ENCODE data around the gene FAM13A. TPM values are rescaled to one million over a fixed set of nuclear protein-coding genes. Genes with fewer than 3 reads are reported as not detected.
A peak's percentile ranks its signal among the peaks of the same experiment; 100 is the strongest.

Gene FAM13A
- total and polyA plus RNA-seq, 10 donors: 2.7 to 24.9 (median 18.3) TPM

- H3K36me3 ChIP-seq: peaks cover 0 to 28% (median 0%) of the 10 kb centered on the region in 6 donors
Measured at GRCh38 chr4:88737307-88737941, 319.6 kb downstream of the FAM13A start.

GRCh38 chr4:88736264-88736663 is 320.7 kb downstream of the FAM13A start:
- 76 to 89% (median 87%) methylated on average over 3 of the region's 3 CpGs for WGBS, 5 donors
- intact Hi-C loops (cut with DNase I; ENCODE audit: low total_unique reads): no loop called here
- Histone ChIP-seq H3K4me3 (no peak overlapping the region), H3K36me3 (peaks cover 0 to 37% (median 0%) of the 10 kb centered on the region in 6 donors), H3K9me3 (no peaks in the 10 kb centered on the region), H3K27me3 (replicated peaks in 1 of 7) (no peaks in the 10 kb centered on the region), H3K27ac (no peak overlapping the region), H3K4me1 (peaks cover 0 to 16% (median 6%) of the 10 kb centered on the region in 6 donors)
- TF ChIP-seq POLR2A (IDR thresholded peaks at IDR 0.05) (no peak), POLR2AphosphoS5 (IDR thresholded peaks at IDR 0.05) (no peak)
- TF ChIP-seq, protein P1, sequence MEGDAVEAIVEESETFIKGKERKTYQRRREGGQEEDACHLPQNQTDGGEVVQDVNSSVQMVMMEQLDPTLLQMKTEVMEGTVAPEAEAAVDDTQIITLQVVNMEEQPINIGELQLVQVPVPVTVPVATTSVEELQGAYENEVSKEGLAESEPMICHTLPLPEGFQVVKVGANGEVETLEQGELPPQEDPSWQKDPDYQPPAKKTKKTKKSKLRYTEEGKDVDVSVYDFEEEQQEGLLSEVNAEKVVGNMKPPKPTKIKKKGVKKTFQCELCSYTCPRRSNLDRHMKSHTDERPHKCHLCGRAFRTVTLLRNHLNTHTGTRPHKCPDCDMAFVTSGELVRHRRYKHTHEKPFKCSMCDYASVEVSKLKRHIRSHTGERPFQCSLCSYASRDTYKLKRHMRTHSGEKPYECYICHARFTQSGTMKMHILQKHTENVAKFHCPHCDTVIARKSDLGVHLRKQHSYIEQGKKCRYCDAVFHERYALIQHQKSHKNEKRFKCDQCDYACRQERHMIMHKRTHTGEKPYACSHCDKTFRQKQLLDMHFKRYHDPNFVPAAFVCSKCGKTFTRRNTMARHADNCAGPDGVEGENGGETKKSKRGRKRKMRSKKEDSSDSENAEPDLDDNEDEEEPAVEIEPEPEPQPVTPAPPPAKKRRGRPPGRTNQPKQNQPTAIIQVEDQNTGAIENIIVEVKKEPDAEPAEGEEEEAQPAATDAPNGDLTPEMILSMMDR (IDR thresholded peaks at IDR 0.05 in 8 of 11, conservative IDR thresholded peaks at IDR 0.05 in 3 of 11): no peak
- DNase-seq: no peak

More at GRCh38 chr4:88737307-88737941, 319.6 kb downstream of the FAM13A start:
- intact Hi-C loops (cut with DNase I; ENCODE audit: low total_unique reads): no loop called here
- peaks cover 0 to 16% (median 6%) of the 10 kb centered on the region in 6 donors for H3K4me1 ChIP-seq
- 28 to 54% (median 31%) methylated on average over 14 of the region's 14 CpGs for WGBS, 5 donors
- H3K27me3 ChIP-seq (replicated peaks in 1 of 7): no peaks in the 10 kb centered on the region
- DNase-seq: no peak
- H3K9me3 ChIP-seq: no peaks in the 10 kb centered on the region
- H3K4me3 ChIP-seq: peak overlapping the region in 1 of 8 donors; percentile 18
- no peak overlapping the region for H3K27ac ChIP-seq
- TF ChIP-seq POLR2AphosphoS5 (IDR thresholded peaks at IDR 0.05) (peak in 1 of 3 donors; percentile 23), POLR2A (IDR thresholded peaks at IDR 0.05) (no peak)
- TF ChIP-seq, protein P1 (IDR thresholded peaks at IDR 0.05 in 8 of 11, conservative IDR thresholded peaks at IDR 0.05 in 3 of 11): no peak

DNA sequence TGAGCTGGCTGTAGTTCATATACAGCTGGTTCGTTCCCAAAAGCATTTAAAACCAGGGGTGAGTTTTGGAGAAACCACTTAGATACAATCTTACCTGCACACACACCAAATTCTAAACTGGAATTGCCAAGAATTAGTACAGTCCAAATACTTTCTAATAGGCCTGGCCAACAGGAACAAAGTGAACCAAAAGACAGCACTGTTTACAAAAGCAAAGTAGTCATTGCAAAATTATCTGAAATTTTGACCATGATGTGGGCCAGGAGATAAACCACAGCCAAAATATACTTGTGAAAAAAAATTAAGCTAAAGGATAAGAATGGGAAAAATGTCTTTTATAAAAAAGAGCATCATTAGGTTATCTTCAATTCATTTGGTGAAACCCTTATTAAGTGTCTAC is 321.4 kb downstream of the FAM13A start:
- DNase-seq: no peak
- intact Hi-C loops (cut with DNase I; ENCODE audit: low total_unique reads): no loop called here
- peaks cover 0 to 44% (median 2%) of the 10 kb centered on the region in 6 donors for H3K36me3 ChIP-seq
- H3K27me3 ChIP-seq (replicated peaks in 1 of 7): no peaks in the 10 kb centered on the region
- H3K4me3 ChIP-seq: no peak overlapping the region
- WGBS, 5 donors: 85 to 100% (median 89%) methylated on average over 1 of the region's 1 CpG
- no peak overlapping the region for H3K27ac ChIP-seq
- H3K4me1 ChIP-seq: peaks cover 0 to 16% (median 6%) of the 10 kb centered on the region in 6 donors
- H3K9me3 ChIP-seq: no peaks in the 10 kb centered on the region
- TF ChIP-seq, protein P1 (IDR thresholded peaks at IDR 0.05 in 8 of 11, conservative IDR thresholded peaks at IDR 0.05 in 3 of 11): no peak
- no peak for TF ChIP-seq POLR2AphosphoS5 (IDR thresholded peaks at IDR 0.05)
- TF ChIP-seq POLR2A (IDR thresholded peaks at IDR 0.05): no peak

- H3K4me3 ChIP-seq: no peak overlapping the region
- no peaks in the 10 kb centered on the region for H3K9me3 ChIP-seq
- H3K27me3 ChIP-seq (replicated peaks in 1 of 7): no peaks in the 10 kb centered on the region
- 79 to 97% (median 87%) methylated on average over 3 of the region's 3 CpGs for WGBS, 5 donors
- intact Hi-C loops (cut with DNase I; ENCODE audit: low total_unique reads): no loop called here
- H3K4me1 ChIP-seq: peaks cover 0 to 16% (median 6%) of the 10 kb centered on the region in 6 donors
- TF ChIP-seq, protein P1 (IDR thresholded peaks at IDR 0.05 in 8 of 11, conservative IDR thresholded peaks at IDR 0.05 in 3 of 11): no peak
- TF ChIP-seq POLR2AphosphoS5 (IDR thresholded peaks at IDR 0.05) (peak in 1 of 3 donors; percentile 25), POLR2A (IDR thresholded peaks at IDR 0.05) (no peak)
- DNase-seq: no peak
- peaks cover 0 to 55% (median 9%) of the 10 kb centered on the region in 6 donors for H3K36me3 ChIP-seq
- no peak overlapping the region for H3K27ac ChIP-seq
Measured at GRCh38 chr4:88734403-88734949, 322.5 kb downstream of the FAM13A start.
